Activated CD8-positive, alpha-beta memory T cell treated with anti-CD3 and anti-CD28 coated beads, Interleukin-2, amount 50 U/mL, for 1 hour (primary cell): Measurements from ENCODE around the gene SPATA6.
"Not testable (repeated sequence)": the region's sequence is repeated elsewhere in the genome, so short reads cannot be mapped to it uniquely, and the experiment has no call there.

Experiments used
- DNase-seq: peaks from one replicate; pipeline ENCODE4 v3.0.0-alpha.2; 2020; ENCODE audit errors: extremely low read depth

SPATA6 gene

GRCh38 chr1:48462716-48463302 is 9.2 kb downstream of the SPATA6 start:
- no peak for DNase-seq

- no peak for DNase-seq
These were observed 21.5 kb downstream of the SPATA6 start for GRCh38 chr1:48450505-48450904.

GRCh38 chr1:48448932-48449331 is 23.1 kb downstream of the SPATA6 start:
- DNase-seq: no peak

GRCh38 chr1:48444186-48444585 is 27.8 kb downstream of the SPATA6 start:
- not testable (repeated sequence) for DNase-seq

GRCh38 chr1:48442864-48443619 is 29.0 kb downstream of the SPATA6 start:
- DNase-seq: no peak

GRCh38 chr1:48440786-48441185 is 31.2 kb downstream of the SPATA6 start:
- DNase-seq: not testable (repeated sequence)

GRCh38 chr1:48439380-48439779 is 32.6 kb downstream of the SPATA6 start:
- no peak for DNase-seq

GRCh38 chr1:48437379-48437778 is 34.6 kb downstream of the SPATA6 start:
- DNase-seq: not testable (repeated sequence)

- not testable (repeated sequence) for DNase-seq
These were observed 36.5 kb downstream of the SPATA6 start for GRCh38 chr1:48435312-48436002.

- no peak for DNase-seq
These were observed 41.2 kb downstream of the SPATA6 start for GRCh38 chr1:48430832-48431231.

GRCh38 chr1:48422009-48422408 is 50.0 kb downstream of the SPATA6 start:
- no peak for DNase-seq

GRCh38 chr1:48418742-48419141 is 53.3 kb downstream of the SPATA6 start:
- DNase-seq: no peak

- DNase-seq: no peak
These were observed 57.0 kb downstream of the SPATA6 start for GRCh38 chr1:48415050-48415449.

- DNase-seq: no peak
These were observed 57.7 kb downstream of the SPATA6 start for GRCh38 chr1:48414264-48414663.

GRCh38 chr1:48405940-48406339 is 66.1 kb downstream of the SPATA6 start:
- DNase-seq: no peak

- no peak for DNase-seq
These were observed 66.6 kb downstream of the SPATA6 start for GRCh38 chr1:48405400-48405799.

- no peak for DNase-seq
These were observed 69.4 kb downstream of the SPATA6 start for GRCh38 chr1:48402599-48402998.

GRCh38 chr1:48396208-48396607 is 75.8 kb downstream of the SPATA6 start:
- no peak for DNase-seq

- no peak for DNase-seq
These were observed 80.1 kb downstream of the SPATA6 start for GRCh38 chr1:48391926-48392325.

- DNase-seq: no peak
These were observed 84.6 kb downstream of the SPATA6 start for GRCh38 chr1:48387409-48387808.

GRCh38 chr1:48374785-48375184 is 97.2 kb downstream of the SPATA6 start:
- DNase-seq: no peak

GRCh38 chr1:48371598-48371997 is 100.4 kb downstream of the SPATA6 start:
- no peak for DNase-seq

GRCh38 chr1:48362901-48363300 is 109.1 kb downstream of the SPATA6 start:
- DNase-seq: no peak
